ENCODE results near the gene SFR1.

The SFR1 gene

GRCh38 chr10:104113376-104113956 is 8.5 kb upstream of the SFR1 start:
- Histone ChIP-seq H3K4me1 (ENCODE audit: control insufficient read depth, insufficient read depth, low read length) (peaks cover 10% of the 10 kb centered on the region), H3K9me3 (ENCODE audit: control insufficient read depth, low read length) (no peaks in the 10 kb centered on the region), H3K4me3 (ENCODE audit: low read length) (no peak overlapping the region), H3K27me3 (ENCODE audit: control insufficient read depth, insufficient read depth, low read length) (no peaks in the 10 kb centered on the region), H3K9ac (ENCODE audit: low read length) (no peak overlapping the region), H3K36me3 (ENCODE audit: control insufficient read depth, insufficient read depth, low read length) (no peaks in the 10 kb centered on the region)

GRCh38 chr10:104117839-104118323 is 4.1 kb upstream of the SFR1 start:
- Histone ChIP-seq H3K4me3 (ENCODE audit: low read length) (no peak overlapping the region), H3K4me1 (ENCODE audit: control insufficient read depth, insufficient read depth, low read length) (peaks cover 19% of the 10 kb centered on the region), H3K36me3 (ENCODE audit: control insufficient read depth, insufficient read depth, low read length) (no peaks in the 10 kb centered on the region), H3K9me3 (ENCODE audit: control insufficient read depth, low read length) (no peaks in the 10 kb centered on the region), H3K9ac (ENCODE audit: low read length) (no peak overlapping the region), H3K27me3 (ENCODE audit: control insufficient read depth, insufficient read depth, low read length) (no peaks in the 10 kb centered on the region)

GRCh38 chr10:104119996-104120395 is 2.0 kb upstream of the SFR1 start:
- Histone ChIP-seq H3K36me3 (ENCODE audit: control insufficient read depth, insufficient read depth, low read length) (no peaks in the 10 kb centered on the region), H3K4me1 (ENCODE audit: control insufficient read depth, insufficient read depth, low read length) (peaks cover 19% of the 10 kb centered on the region), H3K9ac (ENCODE audit: low read length) (no peak overlapping the region), H3K4me3 (ENCODE audit: low read length) (no peak overlapping the region), H3K9me3 (ENCODE audit: control insufficient read depth, low read length) (no peaks in the 10 kb centered on the region), H3K27me3 (ENCODE audit: control insufficient read depth, insufficient read depth, low read length) (no peaks in the 10 kb centered on the region)

GRCh38 chr10:104120512-104120902 is 1.5 kb upstream of the SFR1 start:
- Histone ChIP-seq H3K27me3 (ENCODE audit: control insufficient read depth, insufficient read depth, low read length) (no peaks in the 10 kb centered on the region), H3K4me3 (ENCODE audit: low read length) (no peak overlapping the region), H3K9me3 (ENCODE audit: control insufficient read depth, low read length) (no peaks in the 10 kb centered on the region), H3K4me1 (ENCODE audit: control insufficient read depth, insufficient read depth, low read length) (peaks cover 19% of the 10 kb centered on the region), H3K36me3 (ENCODE audit: control insufficient read depth, insufficient read depth, low read length) (no peaks in the 10 kb centered on the region), H3K9ac (ENCODE audit: low read length) (peak overlapping the region; percentile 51)

- Histone ChIP-seq H3K4me1 (ENCODE audit: control insufficient read depth, insufficient read depth, low read length) (peaks cover 19% of the 10 kb centered on the region), H3K36me3 (ENCODE audit: control insufficient read depth, insufficient read depth, low read length) (no peaks in the 10 kb centered on the region), H3K27me3 (ENCODE audit: control insufficient read depth, insufficient read depth, low read length) (no peaks in the 10 kb centered on the region), H3K9ac (ENCODE audit: low read length) (peak overlapping the region; percentile 95), H3K9me3 (ENCODE audit: control insufficient read depth, low read length) (no peaks in the 10 kb centered on the region), H3K4me3 (ENCODE audit: low read length) (peak overlapping the region; percentile 66)
These were observed 977 bp upstream of the SFR1 start for GRCh38 chr10:104120903-104121484.

GRCh38 chr10:104122225-104123107 is 495 bp downstream of the SFR1 start:
- H3K36me3 ChIP-seq (ENCODE audit: control insufficient read depth, insufficient read depth, low read length): no peaks in the 10 kb centered on the region
- H3K4me1 ChIP-seq (ENCODE audit: control insufficient read depth, insufficient read depth, low read length): peaks cover 16% of the 10 kb centered on the region
- no peaks in the 10 kb centered on the region for H3K9me3 ChIP-seq (ENCODE audit: control insufficient read depth, low read length)
- H3K27me3 ChIP-seq (ENCODE audit: control insufficient read depth, insufficient read depth, low read length): no peaks in the 10 kb centered on the region
- H3K4me3 ChIP-seq (ENCODE audit: low read length): peak overlapping the region; percentile 52
- H3K9ac ChIP-seq (ENCODE audit: low read length): peak overlapping the region; percentile 80

- Histone ChIP-seq H3K9ac (ENCODE audit: low read length) (no peak overlapping the region), H3K36me3 (ENCODE audit: control insufficient read depth, insufficient read depth, low read length) (no peaks in the 10 kb centered on the region), H3K4me1 (ENCODE audit: control insufficient read depth, insufficient read depth, low read length) (peaks cover 8% of the 10 kb centered on the region)
These were observed 1.4 kb downstream of the SFR1 start for GRCh38 chr10:104123397-104123796.

GRCh38 chr10:104127411-104127810 is 5.4 kb downstream of the SFR1 start:
- no peaks in the 10 kb centered on the region for H3K9me3 ChIP-seq (ENCODE audit: control insufficient read depth, low read length)
- no peaks in the 10 kb centered on the region for H3K36me3 ChIP-seq (ENCODE audit: control insufficient read depth, insufficient read depth, low read length)
- no peaks in the 10 kb centered on the region for H3K27me3 ChIP-seq (ENCODE audit: control insufficient read depth, insufficient read depth, low read length)
- H3K4me3 ChIP-seq (ENCODE audit: low read length): no peak overlapping the region
- no peaks in the 10 kb centered on the region for H3K4me1 ChIP-seq (ENCODE audit: control insufficient read depth, insufficient read depth, low read length)
- no peak overlapping the region for H3K9ac ChIP-seq (ENCODE audit: low read length)

More at GRCh38 chr10:104123397-104123796, 1.4 kb downstream of the SFR1 start:
- H3K27me3 ChIP-seq (ENCODE audit: control insufficient read depth, insufficient read depth, low read length): no peaks in the 10 kb centered on the region
- no peaks in the 10 kb centered on the region for H3K9me3 ChIP-seq (ENCODE audit: control insufficient read depth, low read length)
- no peak overlapping the region for H3K4me3 ChIP-seq (ENCODE audit: low read length)

- no peak overlapping the region for H3K4me3 ChIP-seq (ENCODE audit: low read length)
- no peaks in the 10 kb centered on the region for H3K27me3 ChIP-seq (ENCODE audit: control insufficient read depth, insufficient read depth, low read length)
- no peaks in the 10 kb centered on the region for H3K36me3 ChIP-seq (ENCODE audit: control insufficient read depth, insufficient read depth, low read length)
- no peaks in the 10 kb centered on the region for H3K9me3 ChIP-seq (ENCODE audit: control insufficient read depth, low read length)
- no peak overlapping the region for H3K9ac ChIP-seq (ENCODE audit: low read length)
- no peaks in the 10 kb centered on the region for H3K4me1 ChIP-seq (ENCODE audit: control insufficient read depth, insufficient read depth, low read length)
These were observed 6.2 kb downstream of the SFR1 start for GRCh38 chr10:104128214-104128613.

GRCh38 chr10:104130041-104130440 is 8.1 kb downstream of the SFR1 start:
- Histone ChIP-seq H3K9me3 (ENCODE audit: control insufficient read depth, low read length) (no peaks in the 10 kb centered on the region), H3K27me3 (ENCODE audit: control insufficient read depth, insufficient read depth, low read length) (no peaks in the 10 kb centered on the region), H3K36me3 (ENCODE audit: control insufficient read depth, insufficient read depth, low read length) (no peaks in the 10 kb centered on the region), H3K4me3 (ENCODE audit: low read length) (no peak overlapping the region), H3K9ac (ENCODE audit: low read length) (no peak overlapping the region), H3K4me1 (ENCODE audit: control insufficient read depth, insufficient read depth, low read length) (no peaks in the 10 kb centered on the region)

GRCh38 chr10:104138131-104138530 is 16.2 kb downstream of the SFR1 start:
- no peaks in the 10 kb centered on the region for H3K27me3 ChIP-seq (ENCODE audit: control insufficient read depth, insufficient read depth, low read length)
- no peaks in the 10 kb centered on the region for H3K4me1 ChIP-seq (ENCODE audit: control insufficient read depth, insufficient read depth, low read length)
- no peaks in the 10 kb centered on the region for H3K36me3 ChIP-seq (ENCODE audit: control insufficient read depth, insufficient read depth, low read length)
- no peaks in the 10 kb centered on the region for H3K9me3 ChIP-seq (ENCODE audit: control insufficient read depth, low read length)
- no peak overlapping the region for H3K9ac ChIP-seq (ENCODE audit: low read length)
- no peak overlapping the region for H3K4me3 ChIP-seq (ENCODE audit: low read length)

- no peaks in the 10 kb centered on the region for H3K36me3 ChIP-seq (ENCODE audit: control insufficient read depth, insufficient read depth, low read length)
- no peak overlapping the region for H3K4me3 ChIP-seq (ENCODE audit: low read length)
- no peaks in the 10 kb centered on the region for H3K4me1 ChIP-seq (ENCODE audit: control insufficient read depth, insufficient read depth, low read length)
- no peaks in the 10 kb centered on the region for H3K9me3 ChIP-seq (ENCODE audit: control insufficient read depth, low read length)
- H3K9ac ChIP-seq (ENCODE audit: low read length): no peak overlapping the region
- H3K27me3 ChIP-seq (ENCODE audit: control insufficient read depth, insufficient read depth, low read length): no peaks in the 10 kb centered on the region
These were observed 17.2 kb downstream of the SFR1 start for GRCh38 chr10:104139221-104139620.

All from mucosa of stomach (tissue), 1 donor.